ENCODE data around the gene CD4. TPM values are rescaled to one million over a fixed set of nuclear protein-coding genes. Genes with fewer than 3 reads are reported as not detected.

The CD4 gene
- total RNA-seq, 1 donor from 2014 or later, result 7.4 TPM

- intact Hi-C loops (cut with micrococcal nuclease), result no loop called here
- Histone ChIP-seq H3K9me3 (replicated peaks) (no peaks in the 10 kb centered on the region), H3K36me3 (peaks cover 64% of the 10 kb centered on the region), H3K27me3 (ENCODE audit: low read depth) (no peaks in the 10 kb centered on the region), H3K4me3 (no peak overlapping the region), H3K27ac (replicated peaks) (no peak overlapping the region), H3K4me1 (peaks cover 11% of the 10 kb centered on the region)
- no peak for TF ChIP-seq CTCF (IDR thresholded peaks at IDR 0.05; ENCODE audit: borderline replicate concordance)
- no peak for DNase-seq
Observed at GRCh38 chr12:6842075-6842474, 52.7 kb downstream of the CD4 start.

GRCh38 chr12:6843118-6843902 is 54.0 kb downstream of the CD4 start:
- Histone ChIP-seq H3K4me1 (peaks cover 11% of the 10 kb centered on the region), H3K27ac (replicated peaks) (no peak overlapping the region), H3K9me3 (replicated peaks) (no peaks in the 10 kb centered on the region), H3K36me3 (peaks cover 57% of the 10 kb centered on the region), H3K4me3 (no peak overlapping the region), H3K27me3 (ENCODE audit: low read depth) (no peaks in the 10 kb centered on the region)
- intact Hi-C loops (cut with micrococcal nuclease), result no loop called here
- DNase-seq, result no peak
- TF ChIP-seq CTCF (IDR thresholded peaks at IDR 0.05; ENCODE audit: borderline replicate concordance), result no peak

DNA sequence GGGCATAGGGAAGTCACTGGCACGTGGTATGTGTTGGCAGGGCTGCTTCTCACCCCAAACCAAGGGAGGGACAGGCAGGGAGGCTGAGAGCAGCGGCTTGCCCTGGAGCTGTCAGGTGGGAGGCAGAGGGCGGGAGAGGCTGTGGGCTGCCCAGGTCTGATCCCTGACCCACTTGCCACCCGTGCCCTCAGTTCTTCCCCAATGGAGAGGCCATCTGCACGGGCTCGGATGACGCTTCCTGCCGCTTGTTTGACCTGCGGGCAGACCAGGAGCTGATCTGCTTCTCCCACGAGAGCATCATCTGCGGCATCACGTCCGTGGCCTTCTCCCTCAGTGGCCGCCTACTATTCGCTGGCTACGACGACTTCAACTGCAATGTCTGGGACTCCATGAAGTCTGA is 56.1 kb downstream of the CD4 start:
- H3K27ac ChIP-seq (replicated peaks), result no peak overlapping the region
- peaks cover 6% of the 10 kb centered on the region for H3K4me1 ChIP-seq
- no peak overlapping the region for H3K4me3 ChIP-seq
- intact Hi-C loops (cut with micrococcal nuclease), result no loop called here
- H3K27me3 ChIP-seq (ENCODE audit: low read depth), result no peaks in the 10 kb centered on the region
- no peak for TF ChIP-seq CTCF (IDR thresholded peaks at IDR 0.05; ENCODE audit: borderline replicate concordance)
- peaks cover 46% of the 10 kb centered on the region for H3K36me3 ChIP-seq
- no peak for DNase-seq
- H3K9me3 ChIP-seq (replicated peaks), result no peaks in the 10 kb centered on the region

DNA sequence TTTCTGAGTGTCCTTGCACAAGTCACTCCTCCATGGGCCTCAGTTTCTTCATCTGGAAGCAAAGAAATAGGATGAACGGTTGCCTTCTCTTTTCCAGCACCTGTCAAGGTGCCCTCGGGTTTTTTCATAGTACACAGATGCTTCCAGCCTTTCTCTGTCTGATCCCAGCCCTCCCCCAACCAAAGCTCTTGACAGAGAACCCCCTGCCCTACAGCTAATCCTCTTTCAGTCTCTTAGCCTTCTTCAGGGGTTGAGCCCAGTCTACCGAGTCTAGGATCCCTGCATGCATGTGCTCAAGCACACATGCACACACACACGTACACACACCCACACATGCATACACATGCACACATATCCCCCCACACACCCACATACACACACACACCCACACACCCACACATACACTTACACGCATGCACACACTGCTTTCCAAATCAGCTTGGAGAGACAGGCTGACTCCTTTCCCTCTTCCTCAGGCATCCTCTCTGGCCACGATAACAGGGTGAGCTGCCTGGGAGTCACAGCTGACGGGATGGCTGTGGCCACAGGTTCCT is 57.1 kb downstream of the CD4 start:
- DNase-seq, result no peak
- Histone ChIP-seq H3K4me3 (no peak overlapping the region), H3K36me3 (peaks cover 46% of the 10 kb centered on the region), H3K4me1 (peaks cover 7% of the 10 kb centered on the region), H3K9me3 (replicated peaks) (no peaks in the 10 kb centered on the region), H3K27me3 (ENCODE audit: low read depth) (no peaks in the 10 kb centered on the region), H3K27ac (replicated peaks) (no peak overlapping the region)
- TF ChIP-seq CTCF (IDR thresholded peaks at IDR 0.05; ENCODE audit: borderline replicate concordance), result no peak
- intact Hi-C loops (cut with micrococcal nuclease), result no loop called here

- TF ChIP-seq CTCF (IDR thresholded peaks at IDR 0.05; ENCODE audit: borderline replicate concordance), result no peak
- Histone ChIP-seq H3K4me3 (no peak overlapping the region), H3K36me3 (peaks cover 46% of the 10 kb centered on the region), H3K27me3 (ENCODE audit: low read depth) (no peaks in the 10 kb centered on the region), H3K4me1 (peaks cover 11% of the 10 kb centered on the region), H3K27ac (replicated peaks) (no peak overlapping the region), H3K9me3 (replicated peaks) (no peaks in the 10 kb centered on the region)
- intact Hi-C loops (cut with micrococcal nuclease), result no loop called here
- no peak for DNase-seq
Observed at GRCh38 chr12:6847676-6848075, 58.3 kb downstream of the CD4 start.
